Measurements from ENCODE around the gene GPR142.

Gene GPR142

GRCh38 chr17:74357466-74357809, 9.9 kb upstream of the GPR142 start (continued):
- TF ChIP-seq PBX3 (CRISPR knock-in tag; IDR thresholded peaks at IDR 0.05) (no peak), ZNF645 (tag by site-specific recombination; IDR thresholded peaks at IDR 0.05) (no peak), ZNF792 (tag by site-specific recombination; IDR thresholded peaks at IDR 0.05) (no peak), ZNF629 (tag by site-specific recombination; IDR thresholded peaks at IDR 0.05) (no peak), ZNF510 (tag by site-specific recombination; IDR thresholded peaks at IDR 0.05; ENCODE audit: insufficient replicate concordance) (no peak), ZNF610 (tag by site-specific recombination; IDR thresholded peaks at IDR 0.05; ENCODE audit: borderline replicate concordance) (no peak), YY2 (tag by site-specific recombination; IDR thresholded peaks at IDR 0.05) (no peak)

GRCh38 chr17:74358697-74359096, 8.6 kb upstream of the GPR142 start:
- Histone ChIP-seq H3K4me3 (ENCODE audit: low read depth, low read length) (no peak overlapping the region), H3K9me3 (ENCODE audit: control insufficient read depth, insufficient read depth, low read depth, low read length) (no peaks in the 10 kb centered on the region), H3K4me1 (ENCODE audit: control insufficient read depth, insufficient read depth, low read length) (no peaks in the 10 kb centered on the region), H3K27ac (ENCODE audit: extremely low read depth, low read depth, low read length) (no peak overlapping the region), H3K36me3 (ENCODE audit: control insufficient read depth in 2 of 2, insufficient read depth in 1 of 2, low read length in 2 of 2) (no peaks in the 10 kb centered on the region)
- POLR2A ChIA-PET, result no interaction called here
- TF ChIP-seq HOXD13 (CRISPR knock-in tag; IDR thresholded peaks at IDR 0.05; ENCODE audit: borderline replicate concordance) (0 out of 2 replicates have a peak, but pooled peaks have one; percentile 19), SP3 (tag by site-specific recombination; IDR thresholded peaks at IDR 0.05) (no peak)
- CTCF ChIA-PET, result interaction anchor here (1.3 to 7.0 kb wide), 5 partner anchors 9 to 99 kb away, joined by 4 to 104 read pairs (median 21); partner anchors contain the start of gene GPR142

- H3K4me3 ChIP-seq (ENCODE audit: low read depth, low read length), result no peak overlapping the region
- TF ChIP-seq ZFP37 (tag by site-specific recombination; IDR thresholded peaks at IDR 0.05), result no peak
- TF ChIP-seq ZNF449 (tag by site-specific recombination; IDR thresholded peaks at IDR 0.05), result no peak
- TF ChIP-seq ZNF830 (tag by site-specific recombination; IDR thresholded peaks at IDR 0.05; ENCODE audit: low read depth), result no peak
- no peak for TF ChIP-seq ZNF555 (tag by site-specific recombination; conservative IDR thresholded peaks at IDR 0.05)
- TF ChIP-seq ZNF529 (tag by site-specific recombination; IDR thresholded peaks at IDR 0.05; ENCODE audit: insufficient replicate concordance), result no peak
- no peak for TF ChIP-seq ZNF202 (tag by site-specific recombination; IDR thresholded peaks at IDR 0.05; ENCODE audit: borderline replicate concordance)
- no peak for TF ChIP-seq GFI1B (tag by site-specific recombination; IDR thresholded peaks at IDR 0.05)
- TF ChIP-seq ZSCAN23 (tag by site-specific recombination; IDR thresholded peaks at IDR 0.05), result no peak
- TF ChIP-seq ZNF23 (tag by site-specific recombination; IDR thresholded peaks at IDR 0.05; ENCODE audit: borderline replicate concordance), result no peak
- TF ChIP-seq KLF17 (tag by site-specific recombination; IDR thresholded peaks at IDR 0.05), result no peak
- TF ChIP-seq KLF9 (tag by site-specific recombination; IDR thresholded peaks at IDR 0.05; ENCODE audit: low read depth), result no peak
- no peak for TF ChIP-seq INSM2 (tag by site-specific recombination; IDR thresholded peaks at IDR 0.05)
- no peak for TF ChIP-seq ZNF785 (tag by site-specific recombination; IDR thresholded peaks at IDR 0.05)
- H3K36me3 ChIP-seq (ENCODE audit: control insufficient read depth in 2 of 2, insufficient read depth in 1 of 2, low read length in 2 of 2), result no peaks in the 10 kb centered on the region
- ChIA-PET POLR2A (no interaction called here), CTCF (interaction anchor here (0.5 to 7.0 kb wide), 9 partner anchors 9 to 414 kb away, joined by 3 to 104 read pairs (median 4); no protein-coding TSS in a partner anchor)
- no peaks in the 10 kb centered on the region for H3K4me1 ChIP-seq (ENCODE audit: control insufficient read depth, insufficient read depth, low read length)
- no peak overlapping the region for H3K27ac ChIP-seq (ENCODE audit: extremely low read depth, low read depth, low read length)
- no peaks in the 10 kb centered on the region for H3K9me3 ChIP-seq (ENCODE audit: control insufficient read depth, insufficient read depth, low read depth, low read length)
Measured at GRCh38 chr17:74359916-74360315, 7.4 kb upstream of the GPR142 start.
